GM19452 (cell line): ENCODE measurements around the gene PTCD2.
"Not testable (repeated sequence)": the region's sequence is repeated elsewhere in the genome, so short reads cannot be mapped to it uniquely, and the experiment has no call there.

Experiments
- ATAC-seq: cut with Tn5 transposase; IDR thresholded peaks from one replicate; pipeline ENCODE4 v1.9.1; 2021; ENCODE audit not compliant: unreplicated experiment

Gene PTCD2

GRCh38 chr5:72377910-72378638 lies 57.9 kb downstream of the PTCD2 start:
- no peak for ATAC-seq

DNA sequence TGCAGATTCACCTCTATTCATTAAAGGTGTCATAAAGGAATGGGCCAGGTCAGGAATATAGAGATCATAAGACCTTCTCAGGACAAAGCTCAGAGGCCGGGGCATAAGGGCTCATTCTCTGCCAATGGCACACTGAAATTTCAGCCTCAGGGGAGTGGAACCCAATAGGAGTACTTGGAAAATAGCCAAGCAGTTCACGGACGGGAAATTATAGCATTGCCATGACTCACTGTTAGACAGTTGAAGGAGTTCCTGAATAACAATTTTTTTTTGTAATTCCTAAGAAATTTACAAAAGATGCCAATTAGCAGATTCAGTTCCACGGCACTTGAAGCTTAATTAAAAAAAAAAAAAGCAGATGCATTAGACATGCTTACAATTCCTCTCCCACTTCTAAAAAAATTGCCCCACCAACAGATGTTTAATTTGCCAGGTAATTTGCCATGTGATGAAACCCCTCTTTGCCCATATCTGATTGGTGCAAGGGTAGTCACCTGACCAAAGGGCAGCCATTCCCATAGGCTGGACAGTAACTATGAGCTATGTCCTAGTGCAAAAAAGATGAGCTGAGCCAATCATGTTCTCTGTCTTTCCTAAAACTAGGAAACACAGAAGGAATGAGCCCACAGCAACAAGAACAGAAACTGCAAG lies 58.6 kb downstream of the PTCD2 start:
- no peak for ATAC-seq

DNA sequence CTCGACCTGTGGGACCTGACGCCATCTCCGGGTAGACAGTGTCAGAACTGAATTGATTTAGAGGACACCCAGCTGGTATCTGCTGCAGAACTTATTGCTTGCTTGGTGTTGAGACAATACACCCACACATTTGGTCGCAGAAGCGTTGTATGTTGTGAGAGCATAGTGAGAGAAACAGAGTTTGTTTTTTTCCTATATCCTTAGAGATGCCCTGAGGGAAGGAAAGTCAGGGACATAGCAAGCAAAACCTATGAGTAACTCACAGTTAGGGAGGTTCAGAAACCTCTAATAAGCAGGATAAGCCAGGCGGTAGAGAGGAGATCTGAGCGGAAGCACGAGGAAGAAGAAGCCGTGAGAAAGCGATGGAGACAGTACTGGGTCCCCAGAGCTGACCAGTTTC lies 59.8 kb downstream of the PTCD2 start:
- no peak for ATAC-seq

DNA sequence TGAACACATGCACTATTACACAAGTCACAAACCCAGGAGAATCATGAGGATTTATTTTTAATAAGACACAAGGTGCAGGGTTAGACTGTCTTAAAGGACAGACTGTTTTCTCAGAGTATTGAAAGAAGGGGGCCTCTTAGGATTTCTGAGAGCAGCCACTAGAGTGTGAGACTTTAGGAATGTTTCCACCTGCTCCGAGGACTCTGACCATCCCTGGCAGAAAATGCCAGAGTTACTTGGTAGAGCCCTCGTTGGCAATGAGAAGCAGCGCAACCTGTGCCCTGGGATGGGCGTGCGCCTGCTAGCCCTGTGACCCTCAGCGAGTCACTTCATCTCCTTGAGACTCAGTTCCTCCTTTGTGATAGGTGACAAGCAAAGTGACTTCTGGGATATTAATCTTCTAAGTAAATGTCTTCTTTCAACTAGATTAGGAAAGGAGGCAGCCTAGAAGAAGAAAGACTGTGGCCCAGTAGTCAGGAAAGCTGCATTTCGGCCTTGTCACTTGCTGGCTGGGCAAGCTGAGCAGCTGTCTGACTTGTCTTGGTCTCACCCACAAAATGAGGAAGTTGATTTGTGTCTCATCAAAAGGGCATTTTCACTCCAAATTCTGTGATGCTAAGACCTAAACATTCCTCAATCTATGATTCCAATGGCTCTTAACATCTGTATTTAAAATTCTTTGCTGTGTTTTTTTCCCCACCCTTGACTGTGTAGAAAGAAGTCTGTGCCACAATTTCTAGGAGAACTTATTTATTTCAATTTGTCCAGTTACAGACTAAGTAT lies 60.5 kb downstream of the PTCD2 start:
- no peak for ATAC-seq

GRCh38 chr5:72383280-72383679 lies 63.1 kb downstream of the PTCD2 start:
- no peak for ATAC-seq

- ATAC-seq = no peak
These were observed 63.6 kb downstream of the PTCD2 start for GRCh38 chr5:72383726-72384125.

DNA sequence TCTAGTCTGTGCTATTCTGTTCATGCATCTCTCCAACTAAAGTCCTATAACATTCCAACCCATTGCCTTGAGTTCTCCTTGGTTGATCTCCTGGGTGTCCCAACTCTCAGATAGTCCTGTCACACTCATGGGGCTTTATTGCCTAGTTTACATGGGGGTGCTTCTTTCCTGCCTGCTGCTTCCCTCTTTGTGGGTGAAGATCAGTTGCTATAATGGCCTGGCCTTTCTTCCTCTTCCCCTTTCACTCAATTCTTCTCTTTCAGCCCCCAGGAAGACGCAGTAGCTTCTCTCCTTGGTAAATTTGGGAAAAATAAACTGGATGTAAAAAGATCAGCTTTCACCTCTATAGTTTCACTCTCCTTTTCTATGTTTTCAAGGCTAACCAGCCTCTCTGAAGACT lies 66.5 kb downstream of the PTCD2 start:
- ATAC-seq = no peak

DNA sequence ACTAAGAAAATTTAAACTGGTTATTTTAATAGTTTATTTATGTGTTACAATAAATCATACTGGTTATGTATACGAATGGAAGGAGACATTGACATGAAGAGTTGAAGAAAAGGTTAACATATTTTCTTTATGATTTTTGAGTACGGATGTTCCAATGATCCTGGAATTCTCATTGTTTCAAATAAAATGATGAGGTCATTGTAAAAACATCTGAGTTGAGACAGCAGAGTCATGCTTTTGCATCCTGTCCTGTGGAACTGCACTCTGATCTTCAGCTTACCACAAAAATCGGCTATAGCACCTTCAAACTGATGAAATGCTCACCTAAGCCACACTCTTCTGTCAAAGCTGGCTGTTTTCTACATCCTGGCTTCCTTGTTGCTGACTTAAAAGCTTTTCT lies 67.8 kb downstream of the PTCD2 start:
- ATAC-seq = no peak

GRCh38 chr5:72388646-72389045 lies 68.5 kb downstream of the PTCD2 start:
- ATAC-seq = no peak

GRCh38 chr5:72390836-72391235 lies 70.7 kb downstream of the PTCD2 start:
- no peak for ATAC-seq

DNA sequence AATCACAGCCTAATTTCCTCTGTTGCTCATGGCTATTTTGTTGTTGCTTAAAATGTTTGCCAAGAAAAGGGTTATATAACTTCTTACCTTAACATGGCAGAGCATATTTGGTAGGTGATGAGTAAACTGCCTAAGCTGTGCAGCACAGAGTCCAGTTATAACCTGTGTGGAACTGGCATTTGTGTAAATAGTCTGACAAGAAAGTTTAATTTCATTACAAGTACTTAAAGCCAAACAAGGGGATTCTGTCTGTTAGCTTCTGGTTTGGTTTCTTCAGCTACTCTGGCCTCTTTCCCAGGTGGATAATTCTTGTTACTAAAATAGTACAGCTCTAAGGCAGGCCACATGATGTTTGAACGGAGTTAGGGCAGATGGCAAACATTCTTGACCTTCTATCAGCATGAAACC lies 72.2 kb downstream of the PTCD2 start:
- no peak for ATAC-seq

GRCh38 chr5:72393052-72393451 lies 72.9 kb downstream of the PTCD2 start:
- no peak for ATAC-seq

- no peak for ATAC-seq
These were observed 74.5 kb downstream of the PTCD2 start for GRCh38 chr5:72394688-72395087.

DNA sequence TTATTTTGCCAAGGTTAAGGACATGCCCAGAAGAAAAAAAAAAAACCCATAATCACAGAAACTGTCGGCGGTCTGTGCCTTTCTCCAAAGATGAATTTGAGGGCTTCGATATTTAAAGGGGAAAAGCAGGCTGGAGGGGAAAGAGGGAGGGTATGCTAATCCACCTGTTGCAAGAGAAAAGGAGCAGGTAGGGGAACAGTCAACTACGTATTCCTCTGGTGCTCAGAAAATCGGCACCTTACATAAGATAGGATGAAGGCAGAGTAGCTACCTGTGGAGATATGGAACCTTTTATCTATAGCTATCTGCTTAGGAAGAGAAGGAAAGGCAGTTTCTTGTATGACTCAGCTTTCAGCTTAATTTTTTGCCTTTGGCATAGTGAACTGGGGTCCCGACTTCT lies 77.7 kb downstream of the PTCD2 start:
- ATAC-seq = no peak

DNA sequence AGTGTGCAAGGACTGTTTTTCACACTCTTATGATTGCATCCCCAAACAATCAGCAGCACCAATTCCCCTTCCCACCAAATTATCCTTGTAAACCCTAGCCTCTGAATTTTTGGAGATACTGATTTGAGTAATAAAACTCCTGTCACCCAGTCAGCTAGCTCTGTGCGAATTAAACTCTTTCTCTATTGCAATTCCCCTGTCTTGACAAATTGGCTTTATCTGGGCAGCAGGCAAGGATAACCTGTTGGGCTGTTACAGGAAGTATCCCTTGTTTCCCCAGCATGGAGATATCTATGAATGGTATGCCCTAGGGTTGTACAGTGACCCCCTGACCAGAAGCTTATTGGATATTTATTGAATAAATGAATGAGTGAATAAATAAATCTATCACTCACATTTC lies 80.8 kb downstream of the PTCD2 start:
- no peak for ATAC-seq

DNA sequence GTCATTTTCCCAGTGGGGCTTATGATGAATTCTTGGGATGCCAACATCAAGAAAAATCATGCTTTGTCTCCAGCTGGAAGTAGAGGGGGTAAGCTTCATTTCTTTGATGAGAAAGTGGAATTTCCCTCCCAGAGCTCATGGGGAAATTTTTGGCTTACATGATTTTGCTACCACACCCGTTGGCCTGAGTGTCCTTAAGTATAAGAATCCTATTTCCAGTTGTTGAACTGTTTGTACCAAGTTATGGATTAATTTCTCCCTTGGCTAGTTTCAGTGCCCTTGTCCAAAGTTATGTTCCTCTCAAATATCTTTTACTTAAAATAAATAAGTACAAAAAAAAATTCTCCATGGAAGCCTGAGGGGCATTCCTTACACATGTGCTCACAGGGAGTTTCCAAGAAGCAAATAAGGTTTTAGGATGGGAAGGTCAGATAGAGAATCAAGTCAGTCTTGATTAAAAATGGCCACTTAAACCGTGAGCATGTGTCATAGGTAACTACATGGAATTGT lies 82.3 kb downstream of the PTCD2 start:
- no peak for ATAC-seq

DNA sequence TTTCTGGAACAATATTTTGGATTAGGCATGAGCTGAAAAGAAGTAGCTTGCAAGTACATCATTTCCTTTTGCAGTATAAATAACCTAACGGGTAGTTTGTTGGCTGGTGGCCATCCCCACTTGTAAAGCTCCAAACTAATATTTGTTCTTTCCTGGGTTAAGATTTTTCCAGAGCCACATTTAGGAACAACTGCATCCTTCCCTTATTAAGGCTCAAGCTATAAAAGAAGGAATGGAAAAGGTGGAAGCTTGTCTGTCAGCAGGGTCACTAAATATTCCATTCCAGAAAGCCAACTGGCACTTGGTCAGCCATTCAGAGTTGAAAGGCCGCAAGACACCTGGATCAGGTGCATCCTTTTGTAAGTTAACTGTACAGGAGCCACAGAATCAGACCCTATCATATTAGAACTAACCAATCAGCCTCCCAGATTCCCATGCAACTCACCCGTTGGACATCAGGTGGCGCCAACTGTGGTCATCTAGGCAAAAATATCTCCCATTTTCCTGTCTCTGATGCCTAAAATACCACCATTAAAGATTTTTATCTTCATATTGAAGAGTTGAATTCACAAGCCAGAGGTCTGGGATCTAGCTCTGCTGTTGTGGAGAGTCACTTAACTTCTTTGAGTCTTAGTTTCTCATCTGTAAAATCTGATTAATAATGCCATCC lies 82.9 kb downstream of the PTCD2 start:
- no peak for ATAC-seq

- ATAC-seq = not testable (repeated sequence)
These were observed 84.6 kb downstream of the PTCD2 start for GRCh38 chr5:72404771-72405170.

- no peak for ATAC-seq
These were observed 86.9 kb downstream of the PTCD2 start for GRCh38 chr5:72407078-72407477.

GRCh38 chr5:72407541-72407940 lies 87.4 kb downstream of the PTCD2 start:
- ATAC-seq = no peak

- ATAC-seq = no peak
These were observed 88.0 kb downstream of the PTCD2 start for GRCh38 chr5:72408127-72408526.
